SU-DHL-6 (cell line): ENCODE data around the gene ZSWIM2.

Experiments
- CTCF ChIP-seq: fragments of 200-600 bp; sonication (generic); IDR thresholded peaks from one replicate; pipeline ENCODE4 v1.5.1; 2017; ENCODE audit warnings: antibody characterized with exemption, mild to moderate bottlenecking, low read length, moderate library complexity; ENCODE audit not compliant: insufficient read depth, poor library complexity, severe bottlenecking
- EZH2phosphoT487 ChIP-seq: fragments of 200-600 bp; sonication (generic), shearing (Covaris generic); conservative IDR thresholded peaks from 2 replicates; pipeline ENCODE4 v1.6.1; 2018; ENCODE audit warnings: mild to moderate bottlenecking, antibody characterized with exemption, low read length, moderate library complexity, mixed read lengths

- no peak for TF ChIP-seq CTCF
- no peak for TF ChIP-seq EZH2phosphoT487
Measured at GRCh38 chr2:186855216-186855615, 6.2 kb upstream of the ZSWIM2 start.
